HS-27A (cell line): ENCODE results near the gene KLHDC7A.
"Not testable (repeated sequence)": the region's sequence is repeated elsewhere in the genome, so short reads cannot be mapped to it uniquely, and the experiment has no call there.

Experiments
- DNase-seq: peaks from one replicate; pipeline ENCODE4 v3.0.0-alpha.2; 2012; ENCODE audit warnings: low read depth, missing footprints

KLHDC7A gene

GRCh38 chr1:18480315-18481189 is at the start of gene KLHDC7A:
KLHDC7A (plus strand) TSS chr1:18480930; CDS start chr1:18480982, 52 bp downstream.
- DNase-seq, result no peak

GRCh38 chr1:18434041-18434440 is 46.7 kb upstream of the KLHDC7A start:
- DNase-seq, result no peak

GRCh38 chr1:18440385-18441226 is 40.1 kb upstream of the KLHDC7A start:
- DNase-seq, result no peak

GRCh38 chr1:18443587-18444520 is 36.9 kb upstream of the KLHDC7A start:
- DNase-seq, result no peak

- no peak for DNase-seq
Observed at GRCh38 chr1:18444563-18444962, 36.2 kb upstream of the KLHDC7A start.

DNA sequence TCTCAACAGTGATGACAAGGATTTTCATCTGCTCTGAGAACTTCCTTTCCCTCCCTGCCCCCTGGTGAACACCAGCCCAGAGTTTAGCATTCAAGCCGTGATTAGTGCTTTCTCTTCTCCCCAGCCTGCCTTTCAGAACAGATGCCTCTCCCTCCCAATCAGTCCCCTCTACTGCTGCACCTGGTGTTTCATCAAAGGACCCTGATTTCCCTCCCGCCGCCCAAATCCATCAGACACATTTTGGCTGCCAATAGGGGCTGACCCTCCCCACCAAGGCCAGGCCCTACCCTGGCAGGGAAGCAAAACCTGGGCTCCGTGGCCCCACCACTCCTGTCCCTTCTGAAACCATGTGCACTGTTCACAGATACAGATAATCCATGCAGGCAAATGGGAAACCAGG is 34.0 kb upstream of the KLHDC7A start:
- no peak for DNase-seq

DNA sequence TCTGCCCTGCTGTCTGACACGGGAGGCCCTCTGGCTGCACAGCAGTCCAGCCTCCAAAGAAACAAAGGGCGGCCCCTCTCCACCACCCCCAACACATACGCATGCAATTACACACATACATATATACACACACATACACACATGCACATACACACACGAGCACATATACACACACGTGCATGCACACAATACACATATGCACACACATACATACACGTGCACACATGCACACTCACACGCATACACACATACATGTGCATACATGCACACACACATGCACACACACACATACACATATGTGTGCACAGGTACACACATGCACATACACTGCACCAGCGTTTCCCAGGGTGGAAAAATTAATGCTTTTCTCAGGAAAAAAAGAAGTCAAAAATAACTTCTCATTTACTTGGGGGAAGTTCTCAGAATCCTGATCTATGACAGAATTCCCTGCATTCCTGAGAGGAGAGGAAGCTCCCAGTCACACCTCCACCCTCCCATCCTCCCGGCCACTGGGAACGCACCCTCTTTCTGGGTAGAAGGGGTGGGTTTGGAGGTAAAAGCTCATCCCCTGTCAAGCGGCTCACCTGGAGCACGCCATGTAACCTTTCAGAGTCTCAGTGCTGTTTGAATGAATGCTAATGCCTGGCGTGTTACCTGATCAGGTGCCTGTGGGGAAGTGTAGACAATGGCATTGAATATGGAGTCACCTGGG is 33.1 kb upstream of the KLHDC7A start:
- DNase-seq, result no peak

GRCh38 chr1:18448889-18449288 is 31.8 kb upstream of the KLHDC7A start:
- no peak for DNase-seq

- no peak for DNase-seq
Observed at GRCh38 chr1:18452550-18452949, 28.2 kb upstream of the KLHDC7A start.

DNA sequence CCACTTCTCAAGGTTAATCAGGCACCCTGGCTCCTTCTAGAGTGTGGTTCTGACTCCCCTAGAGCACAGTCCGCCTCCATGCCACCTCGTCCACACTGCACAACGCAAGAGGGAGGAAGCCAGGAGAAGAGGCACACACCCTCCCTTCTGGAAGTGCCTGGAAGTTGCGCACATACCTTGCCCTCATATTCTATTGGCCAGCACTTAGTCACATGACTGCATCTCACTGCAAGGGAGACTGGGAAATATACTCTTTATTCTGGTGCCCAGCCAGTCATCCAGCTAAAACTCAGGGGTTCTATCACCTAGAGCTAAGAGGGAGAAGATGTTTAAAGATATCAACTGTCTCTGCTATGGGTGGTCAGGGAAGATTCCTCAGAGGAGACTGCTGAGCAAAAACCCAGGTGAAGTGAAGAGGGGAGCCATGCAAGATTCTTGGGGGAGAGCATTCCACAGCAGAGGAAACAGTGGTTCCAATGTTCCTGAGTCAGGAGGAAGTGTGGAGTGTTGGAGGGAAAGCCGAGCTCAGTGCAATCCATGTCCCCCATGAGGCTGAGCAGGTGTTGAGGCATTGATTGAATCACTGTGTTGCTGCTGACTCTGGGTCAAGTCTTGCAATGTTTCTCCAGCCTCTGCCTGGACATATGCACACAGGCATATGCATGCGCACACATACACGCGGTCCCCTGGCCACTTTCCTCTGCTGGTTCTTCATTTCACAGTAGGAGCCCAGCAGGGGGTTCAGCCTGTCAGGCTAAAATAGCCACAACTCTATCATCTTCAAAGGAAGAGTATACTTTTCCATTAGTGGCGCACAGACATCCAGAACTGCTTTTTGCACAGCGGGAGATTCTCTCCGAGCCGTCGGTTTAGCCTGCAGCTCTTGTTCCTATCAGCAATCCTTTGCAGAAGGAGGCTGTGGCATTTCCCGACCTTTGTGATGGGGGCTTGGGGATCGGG is 22.3 kb upstream of the KLHDC7A start:
- no peak for DNase-seq

- no peak for DNase-seq
Observed at GRCh38 chr1:18461656-18462055, 19.1 kb upstream of the KLHDC7A start.

DNA sequence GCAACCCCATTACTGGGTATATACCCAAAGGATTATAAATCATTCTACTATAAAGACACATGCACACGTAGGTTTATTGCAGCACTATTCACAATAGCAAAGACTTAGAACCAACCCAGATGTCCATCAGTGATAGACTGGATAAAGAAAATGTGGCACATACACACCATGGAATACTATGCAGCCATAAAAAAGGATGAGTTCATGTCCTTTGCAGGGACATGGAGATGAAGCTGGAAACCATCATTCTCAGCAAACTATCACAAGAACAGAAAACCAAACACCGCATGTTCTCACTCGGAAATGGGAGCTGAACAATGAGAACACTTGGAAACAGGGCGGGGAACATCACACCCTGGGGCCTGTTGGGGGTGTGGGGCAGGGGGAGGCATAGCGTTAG is 18.2 kb upstream of the KLHDC7A start:
- DNase-seq, result not testable (repeated sequence)

DNA sequence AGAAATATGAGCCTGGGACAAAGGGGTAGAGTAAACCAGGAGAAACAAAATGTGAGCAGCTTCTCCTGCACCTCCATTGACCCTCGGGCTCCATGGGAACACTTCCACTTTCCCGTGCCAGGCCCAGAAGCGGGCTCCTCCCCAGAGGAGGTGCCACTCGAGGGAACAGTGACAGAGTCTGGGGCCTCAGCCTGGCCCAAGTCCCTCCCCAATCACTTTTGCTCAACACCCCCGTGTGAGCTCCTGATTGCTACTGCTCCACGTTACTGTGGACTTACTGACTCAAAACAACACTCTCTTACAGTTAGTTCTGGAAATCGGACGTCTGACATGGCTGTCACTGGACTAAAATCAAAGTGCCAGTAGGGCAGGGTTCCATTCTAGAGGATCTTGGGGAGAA is 17.7 kb upstream of the KLHDC7A start:
- no peak for DNase-seq

DNA sequence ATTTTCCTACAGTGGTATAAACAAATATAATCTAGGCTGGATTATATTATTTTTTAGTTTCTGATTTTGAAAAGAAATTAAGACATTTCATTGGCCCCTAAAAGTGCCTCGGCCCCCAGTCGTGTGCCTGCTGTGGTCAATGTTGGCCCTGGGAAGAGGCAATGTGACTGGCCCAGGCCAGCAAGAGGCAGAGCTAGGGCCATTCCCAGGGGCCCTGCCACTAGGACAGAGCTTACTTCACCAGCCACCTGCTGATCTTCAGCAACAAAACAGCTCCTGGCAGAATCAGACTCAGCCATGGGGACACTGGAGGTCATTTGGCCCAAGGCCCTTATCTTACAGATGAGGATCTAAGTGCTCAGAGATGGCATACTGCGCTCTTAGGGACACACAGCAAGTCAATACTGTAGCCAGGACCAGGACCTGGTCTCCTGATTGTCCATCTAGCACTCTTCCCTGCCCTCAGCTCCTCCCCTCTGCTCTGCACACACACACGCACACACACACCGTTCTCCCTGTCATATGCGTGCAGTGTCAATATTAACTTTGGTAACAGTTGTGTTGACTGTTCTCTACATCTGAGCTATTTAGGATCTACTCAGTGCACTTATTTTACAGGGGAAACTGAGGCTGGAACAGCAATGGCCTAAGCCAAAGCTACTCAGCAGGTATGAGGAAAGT is 16.6 kb upstream of the KLHDC7A start:
- no peak for DNase-seq

DNA sequence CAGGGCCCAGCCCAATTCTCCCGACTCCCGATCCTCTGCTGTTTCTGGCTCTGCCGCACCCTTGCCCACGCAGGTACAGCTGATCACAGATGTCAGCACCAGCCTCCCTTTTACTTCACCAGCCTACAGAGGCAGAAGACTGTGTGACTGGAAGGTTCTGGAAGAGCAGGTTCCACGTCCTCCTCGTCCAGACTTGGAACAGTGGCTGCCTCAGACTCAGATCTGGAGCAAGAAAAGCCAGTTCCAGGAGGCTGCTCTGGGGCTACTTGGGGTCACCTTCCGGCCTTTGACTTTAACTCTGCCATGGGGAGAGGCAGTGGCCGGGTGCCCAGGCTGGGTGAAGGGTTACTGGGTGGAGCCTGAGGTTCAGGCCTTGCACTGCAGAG is 16.1 kb upstream of the KLHDC7A start:
- no peak for DNase-seq

DNA sequence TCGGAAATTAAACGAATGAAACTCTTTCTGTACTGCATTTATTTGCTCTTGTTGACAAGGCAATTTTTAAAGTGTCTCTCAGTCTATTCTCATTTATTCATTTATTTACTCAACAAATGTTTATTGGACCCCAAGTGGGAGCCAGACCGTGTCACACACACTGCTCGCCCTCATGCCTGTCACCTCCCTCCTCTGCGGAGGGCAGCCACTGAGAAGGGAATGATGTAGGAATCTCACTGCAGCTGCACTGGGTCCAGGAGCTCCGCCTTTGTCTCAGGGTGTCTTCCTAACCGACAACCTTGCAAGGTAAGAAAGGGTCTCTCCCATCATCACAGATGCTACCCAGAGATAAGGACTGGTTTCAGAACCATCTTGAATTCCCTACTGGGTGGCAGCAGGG is 14.1 kb upstream of the KLHDC7A start:
- no peak for DNase-seq

- no peak for DNase-seq
Observed at GRCh38 chr1:18468570-18468969, 12.2 kb upstream of the KLHDC7A start.

DNA sequence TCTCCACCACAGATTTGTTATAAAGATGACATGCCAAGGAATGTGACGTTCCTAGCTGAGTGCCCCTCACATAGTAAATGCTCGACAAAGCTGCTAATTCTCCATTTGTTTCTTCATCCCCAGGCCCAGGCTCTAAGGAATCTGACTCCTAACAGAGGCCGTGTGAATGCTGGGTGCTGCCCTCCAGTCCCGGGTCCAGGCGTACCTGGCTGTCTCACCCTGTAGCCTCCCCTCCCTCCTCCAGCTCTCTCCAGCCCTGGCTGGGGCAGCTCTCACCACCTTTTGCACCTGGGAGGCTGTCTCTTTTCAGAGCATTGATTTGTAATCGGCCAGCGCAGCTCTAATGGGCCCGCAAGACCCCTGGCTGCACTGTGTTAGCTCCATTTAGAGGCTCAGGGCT is 11.2 kb upstream of the KLHDC7A start:
- DNase-seq, result no peak

DNA sequence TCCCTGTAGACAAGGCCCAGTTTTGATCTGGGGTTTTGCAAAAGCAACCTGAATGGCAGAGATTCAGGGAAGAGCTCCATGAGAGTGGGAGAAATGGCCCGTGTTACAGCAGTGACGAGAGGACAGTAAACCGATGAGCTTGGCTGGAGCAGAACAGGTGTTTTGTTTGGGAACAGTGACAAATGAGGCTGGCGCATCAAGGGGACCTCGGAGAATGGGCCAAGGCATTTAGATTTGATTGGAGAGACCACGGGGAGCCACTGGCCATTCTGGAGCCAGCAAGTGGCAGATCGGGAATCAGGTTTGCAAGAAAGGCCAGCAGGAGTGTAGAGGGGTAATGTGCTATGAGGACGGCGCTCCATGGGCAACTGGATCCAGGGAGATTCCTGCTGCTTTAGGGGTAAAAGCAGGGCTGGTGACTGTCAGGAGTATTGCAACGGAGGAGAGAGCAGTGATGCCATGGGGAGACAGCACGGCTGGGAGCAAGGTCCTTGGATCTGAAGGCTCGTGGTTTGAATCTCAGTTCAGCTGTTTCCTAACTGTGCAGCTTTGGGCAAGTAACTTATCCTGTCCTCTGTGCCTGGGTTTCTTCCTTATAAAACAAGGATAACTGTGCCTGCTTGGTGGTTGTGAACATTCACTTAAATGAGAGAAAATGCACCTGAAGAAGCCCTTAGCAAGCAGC is 9.9 kb upstream of the KLHDC7A start:
- DNase-seq, result no peak
